DMS114 treated with DMSO at 0.1 percent for 48 hours (cell line): ENCODE measurements around the gene NDUFC2.
"Not testable (repeated sequence)": the region's sequence is repeated elsewhere in the genome, so short reads cannot be mapped to it uniquely, and the experiment has no call there.

Experiments
- DNase-seq: peaks from one replicate; lab custom pipeline; 2025; ENCODE audit not compliant: unreplicated experiment; lab: John Stamatoyannopoulos, UW

The NDUFC2 gene

GRCh38 chr11:78079232-78080083 is at the start of gene NDUFC2:
Gene NDUFC2 (minus strand): TSS chr11:78079862. CDS start chr11:78079744, 118 bp downstream.
- DNase-seq, result peak; percentile 52

- DNase-seq, result no peak
Observed at GRCh38 chr11:78127403-78127802, 47.7 kb upstream of the NDUFC2 start.

GRCh38 chr11:78112582-78113275 is 33.1 kb upstream of the NDUFC2 start:
- DNase-seq, result no peak

GRCh38 chr11:78111298-78111697 is 31.6 kb upstream of the NDUFC2 start:
- no peak for DNase-seq

DNA sequence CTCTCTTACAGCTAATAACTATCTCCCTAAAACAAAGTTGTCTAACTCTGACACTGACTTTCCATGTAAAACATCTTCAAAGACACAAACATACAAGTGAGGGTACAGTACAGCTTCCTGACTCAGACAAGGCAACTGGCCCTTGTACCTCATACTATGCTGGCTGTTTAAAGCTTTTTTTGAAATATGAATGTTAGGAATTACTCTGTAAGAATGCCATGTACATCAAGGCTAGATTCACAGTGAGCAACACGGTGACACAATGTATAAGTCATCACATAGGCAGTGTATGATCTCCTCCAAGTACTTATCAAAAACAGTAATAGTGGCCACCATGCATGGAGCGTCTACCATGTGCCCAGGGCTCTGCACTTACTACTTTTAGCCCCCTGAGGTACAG is 31.2 kb upstream of the NDUFC2 start:
- no peak for DNase-seq

DNA sequence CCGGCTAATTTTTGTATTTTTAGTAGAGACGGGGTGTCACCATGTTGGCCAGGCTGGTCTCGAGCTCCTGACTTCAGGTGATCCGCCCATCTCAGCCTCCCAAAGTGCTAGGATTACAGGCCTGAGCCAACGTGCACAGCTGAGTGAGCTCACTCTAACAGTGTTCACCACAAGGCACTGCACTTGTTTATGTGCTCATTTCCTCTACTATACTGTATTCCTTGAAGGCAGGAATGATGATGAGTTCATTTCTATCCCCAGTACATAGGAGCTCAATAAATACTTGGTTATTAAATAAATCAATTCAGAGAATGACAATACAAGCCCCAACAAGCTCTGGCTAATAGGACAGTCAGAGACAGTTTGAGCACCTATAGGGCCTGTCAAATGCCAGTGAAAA is 30.7 kb upstream of the NDUFC2 start:
- DNase-seq, result no peak

DNA sequence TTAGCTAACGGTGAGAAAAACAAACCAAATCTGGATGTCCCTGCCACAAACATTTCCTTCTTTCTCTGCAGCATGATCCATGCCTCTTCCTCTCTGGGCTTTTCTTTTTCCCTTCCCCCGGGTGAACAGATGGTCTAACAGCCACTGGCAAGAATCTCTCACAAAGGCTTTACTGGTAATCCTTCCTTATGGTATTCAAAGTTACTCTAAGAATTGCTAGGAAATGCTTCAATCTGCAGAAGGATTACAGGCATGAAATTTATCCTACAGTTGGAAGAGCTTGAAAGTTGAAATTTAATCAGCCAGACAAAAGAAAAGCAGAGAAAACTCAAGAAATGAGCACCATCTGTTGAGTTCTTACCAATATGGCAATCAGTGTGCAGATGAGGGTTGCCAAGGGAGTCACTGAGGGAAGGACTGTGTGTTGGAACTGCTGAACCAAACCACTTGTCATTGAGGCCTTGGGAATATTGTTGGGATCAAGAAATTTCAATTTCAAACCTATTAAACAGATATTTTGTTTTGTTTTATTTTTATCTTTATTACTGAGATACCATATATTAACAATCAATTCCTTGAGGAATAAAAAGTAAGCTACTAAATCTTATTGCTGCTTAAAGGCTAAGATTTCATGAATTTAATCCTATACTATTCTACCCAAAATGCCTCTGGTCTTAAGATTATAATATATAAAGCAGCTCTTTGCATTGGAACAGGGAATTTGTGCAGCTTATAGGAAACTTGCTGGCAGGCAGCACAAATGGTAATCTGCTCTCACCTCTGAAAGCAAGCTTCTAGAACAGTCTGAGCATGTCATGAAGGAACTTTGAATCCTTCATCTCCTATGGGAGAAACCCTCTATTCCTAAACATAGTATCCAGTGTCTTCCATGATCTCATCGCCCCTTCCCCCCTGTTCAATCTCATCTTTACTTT is 29.7 kb upstream of the NDUFC2 start:
- DNase-seq, result no peak

- DNase-seq, result no peak
Observed at GRCh38 chr11:78100676-78101472, 21.2 kb upstream of the NDUFC2 start.

DNA sequence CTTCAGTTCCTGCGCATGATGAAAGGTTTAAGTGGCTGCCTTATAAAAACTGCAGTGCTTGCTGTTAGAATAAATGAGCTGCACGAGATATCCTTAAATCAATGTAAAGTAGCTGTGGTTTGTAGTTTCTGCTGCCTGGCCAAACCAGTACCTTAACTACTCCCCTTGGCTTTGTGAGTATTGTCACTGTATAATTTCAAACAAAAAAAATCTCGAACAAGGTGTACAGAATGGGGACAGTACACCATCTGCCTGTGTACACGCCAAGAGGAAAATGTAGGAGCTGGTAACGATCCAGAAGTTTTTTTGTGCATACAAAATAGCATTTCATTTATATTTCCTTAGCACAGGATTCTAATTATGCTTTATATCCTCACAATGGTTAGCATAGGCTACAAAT is 20.6 kb upstream of the NDUFC2 start:
- DNase-seq, result no peak

- DNase-seq, result no peak
Observed at GRCh38 chr11:78099666-78100065, 20.0 kb upstream of the NDUFC2 start.

DNA sequence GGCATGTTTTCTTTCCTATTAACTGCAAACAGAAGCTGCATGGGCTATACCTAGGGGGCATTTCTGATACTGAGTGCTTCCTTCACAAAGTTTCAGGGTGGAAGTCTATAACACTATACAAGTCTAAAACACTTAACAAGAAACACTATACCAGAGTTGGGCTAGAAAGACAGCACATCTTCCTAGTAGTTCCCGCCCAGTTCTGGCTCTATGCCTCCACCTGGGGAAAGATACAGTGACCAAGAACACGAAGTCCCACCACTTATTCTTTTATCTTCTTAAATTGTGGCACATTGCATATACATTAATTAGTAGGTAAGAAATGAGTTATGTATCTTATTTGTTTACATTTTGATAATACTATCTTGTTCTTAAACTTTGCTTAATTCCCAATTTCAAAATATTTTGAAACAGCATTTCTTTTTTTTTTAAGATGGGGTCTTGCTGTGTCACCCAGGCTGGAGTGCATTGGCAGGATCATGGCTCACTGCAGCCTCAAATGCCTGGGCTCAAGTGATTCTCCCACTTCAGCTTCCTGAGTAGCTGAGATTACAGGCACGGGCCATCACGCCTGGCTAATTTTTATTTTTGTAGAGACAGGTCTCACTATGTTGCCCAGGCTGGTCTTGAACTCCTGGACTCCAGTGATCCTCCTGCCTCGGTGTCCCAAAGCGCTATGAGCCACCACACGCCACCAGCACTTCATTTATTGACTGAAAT is 18.2 kb upstream of the NDUFC2 start:
- DNase-seq, result no peak

GRCh38 chr11:78094250-78094649 is 14.6 kb upstream of the NDUFC2 start:
- DNase-seq, result no peak

GRCh38 chr11:78086521-78087074 is 6.9 kb upstream of the NDUFC2 start:
- not testable (repeated sequence) for DNase-seq

DNA sequence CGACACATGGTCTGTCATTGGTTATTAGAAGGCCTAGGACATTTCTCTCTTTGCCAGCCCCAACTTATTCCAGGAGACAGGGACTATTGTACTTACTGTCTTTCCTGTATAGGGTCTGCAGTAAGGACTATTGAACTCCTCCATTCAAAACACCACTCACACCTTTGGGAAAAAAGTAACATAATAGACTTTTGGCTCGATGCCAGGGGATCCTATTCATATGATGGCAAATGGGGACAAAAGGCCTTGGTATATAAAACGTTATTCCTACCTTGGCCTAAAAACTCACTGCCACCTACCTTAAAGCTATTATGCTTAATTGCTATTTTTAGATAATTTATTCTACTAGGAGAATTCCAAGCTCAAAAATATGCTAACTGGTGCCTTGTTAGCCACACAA is 6.3 kb upstream of the NDUFC2 start:
- DNase-seq, result no peak

DNA sequence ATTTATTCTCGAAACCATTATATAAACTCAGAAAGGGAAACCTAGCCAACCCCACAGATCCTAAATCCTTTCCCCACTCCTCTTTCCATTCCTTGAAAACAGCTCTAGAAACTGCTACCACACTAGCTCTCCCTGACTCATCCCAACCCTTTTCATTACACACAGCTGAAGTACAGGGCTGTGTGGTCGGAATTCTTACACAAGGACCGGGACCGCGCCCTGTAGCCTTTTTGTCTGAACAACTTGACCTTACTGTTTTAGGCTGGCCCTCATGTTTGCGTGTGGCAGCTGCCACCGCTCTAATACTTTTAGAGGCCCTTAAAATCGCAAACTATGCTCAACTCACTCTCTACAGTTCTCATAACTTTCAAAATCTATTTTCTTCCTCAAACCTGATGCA is 4.8 kb upstream of the NDUFC2 start:
- DNase-seq, result not testable (repeated sequence)

- no peak for DNase-seq
Observed at GRCh38 chr11:78083021-78083420, 3.4 kb upstream of the NDUFC2 start.

DNA sequence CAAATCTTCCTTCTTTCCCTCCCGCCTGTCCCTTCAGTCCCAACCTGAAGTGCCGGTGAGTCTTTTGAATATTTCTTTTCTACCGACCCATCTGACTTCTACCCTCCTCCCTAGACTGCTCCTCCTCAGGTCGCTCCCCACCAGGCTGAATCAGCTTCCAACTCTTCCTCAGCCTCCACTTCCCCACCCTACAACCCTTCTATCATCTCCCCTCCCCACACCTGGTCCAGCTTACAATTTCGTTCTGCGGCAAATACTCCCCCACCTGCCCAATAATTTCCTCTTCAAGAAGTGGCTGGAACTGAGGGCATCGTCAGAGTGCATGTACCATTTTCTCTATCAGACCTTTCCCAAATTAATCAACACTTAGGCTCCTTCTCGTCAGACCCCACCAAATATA is 2.5 kb upstream of the NDUFC2 start:
- no peak for DNase-seq

- no peak for DNase-seq
Observed at GRCh38 chr11:78081583-78081982, 1.9 kb upstream of the NDUFC2 start.

GRCh38 chr11:78080818-78081495 is 1.3 kb upstream of the NDUFC2 start:
- DNase-seq, result no peak
